Measurements from ENCODE around the gene OOSP3.
"Not testable (repeated sequence)": the region's sequence is repeated elsewhere in the genome, so short reads cannot be mapped to it uniquely, and the experiment has no call there.

Gene OOSP3, protein sequence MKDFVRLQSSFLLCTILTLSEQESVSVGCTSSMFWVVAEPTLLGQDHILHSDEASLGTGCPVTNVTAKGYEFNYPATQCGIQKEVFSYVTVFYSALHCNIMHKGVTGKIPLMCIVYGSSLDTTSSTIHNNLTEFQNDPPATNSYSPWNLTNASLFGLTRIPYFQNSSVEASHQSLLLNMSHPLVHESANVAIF

DNA sequence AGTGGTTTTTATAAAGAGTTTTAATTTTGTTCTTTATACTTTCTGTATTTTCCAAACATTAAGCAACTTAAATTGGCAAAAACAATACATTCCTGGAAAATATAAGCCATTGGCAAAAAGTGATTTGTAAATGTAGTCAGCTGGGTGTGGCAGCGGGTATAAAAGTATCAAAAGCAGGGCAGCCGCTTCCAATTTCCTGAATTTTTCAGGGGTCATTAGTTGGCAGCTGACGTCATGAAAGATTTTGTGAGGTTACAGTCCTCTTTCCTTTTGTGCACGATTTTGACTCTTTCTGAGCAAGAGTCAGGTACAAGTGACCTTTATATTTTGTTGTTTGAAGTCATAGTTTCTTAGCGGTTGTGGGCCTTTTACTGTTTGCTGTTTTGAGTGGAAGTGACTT is at the start of gene OOSP3:
Gene OOSP3, plus strand, starts transcription at position 208 of the 400 bp plus-strand sequence. Its CDS starts 27 bp downstream, at position 235.
- H3K4me1 ChIP-seq (ENCODE audit: insufficient read depth, low read length): no peaks in the 10 kb centered on the region
- no peaks in the 10 kb centered on the region for H3K27me3 ChIP-seq (ENCODE audit: control insufficient read depth in 1 of 2, insufficient read depth in 2 of 2, low read length in 2 of 2)
- H3K27ac ChIP-seq (ENCODE audit: low read depth, low read length): no peak within 1 kb of the TSS
- no peaks in the 10 kb centered on the region for H3K36me3 ChIP-seq (ENCODE audit: insufficient read depth, low read length)
- no peaks in the 10 kb centered on the region for H3K9me3 ChIP-seq (ENCODE audit: low read length)
- no peak within 1 kb of the TSS for H3K9ac ChIP-seq (ENCODE audit: low read length)
- no peak within 1 kb of the TSS for H3K4me3 ChIP-seq (ENCODE audit: low read depth in 1 of 2, low read length in 2 of 2)

- Histone ChIP-seq H3K4me3 (ENCODE audit: low read depth in 1 of 2, low read length in 2 of 2) (no peak overlapping the region), H3K27ac (ENCODE audit: low read depth, low read length) (no peak overlapping the region), H3K9ac (ENCODE audit: low read length) (no peak overlapping the region), H3K27me3 (ENCODE audit: control insufficient read depth in 1 of 2, insufficient read depth in 2 of 2, low read length in 2 of 2) (no peaks in the 10 kb centered on the region), H3K36me3 (ENCODE audit: insufficient read depth, low read length) (no peaks in the 10 kb centered on the region), H3K9me3 (ENCODE audit: low read length) (no peaks in the 10 kb centered on the region), H3K4me1 (ENCODE audit: insufficient read depth, low read length) (no peaks in the 10 kb centered on the region)
Measured at GRCh38 chr11:59829358-59829757, 49.2 kb upstream of the OOSP3 start.

GRCh38 chr11:59833602-59834001 is 45.0 kb upstream of the OOSP3 start:
- H3K27me3 ChIP-seq (ENCODE audit: control insufficient read depth in 1 of 2, insufficient read depth in 2 of 2, low read length in 2 of 2): no peaks in the 10 kb centered on the region
- H3K9ac ChIP-seq (ENCODE audit: low read length): no peak overlapping the region
- H3K4me3 ChIP-seq (ENCODE audit: low read depth in 1 of 2, low read length in 2 of 2): no peak overlapping the region
- no peak overlapping the region for H3K27ac ChIP-seq (ENCODE audit: low read depth, low read length)
- H3K9me3 ChIP-seq (ENCODE audit: low read length): no peaks in the 10 kb centered on the region
- no peaks in the 10 kb centered on the region for H3K4me1 ChIP-seq (ENCODE audit: insufficient read depth, low read length)
- no peaks in the 10 kb centered on the region for H3K36me3 ChIP-seq (ENCODE audit: insufficient read depth, low read length)

DNA sequence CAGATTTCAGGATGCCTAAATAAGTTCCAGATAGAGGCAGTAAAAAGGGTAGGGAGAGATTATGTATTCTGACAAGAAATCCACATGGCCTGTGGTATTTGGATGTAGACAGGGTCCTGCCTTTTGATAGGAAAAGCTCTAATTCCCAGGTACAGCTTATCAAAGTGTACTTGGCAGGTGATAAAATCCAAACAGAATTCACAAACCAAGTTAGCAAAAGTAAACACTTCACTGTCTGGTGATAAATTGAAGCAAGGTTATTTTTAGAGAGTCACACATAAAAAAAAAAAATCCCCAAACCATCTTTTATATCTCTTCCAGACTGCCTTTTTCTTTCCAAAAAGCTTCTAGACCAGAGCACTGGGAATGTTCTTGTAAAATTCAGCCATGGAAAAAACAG is 39.0 kb upstream of the OOSP3 start:
- H3K27ac ChIP-seq (ENCODE audit: low read depth, low read length): no peak overlapping the region
- no peaks in the 10 kb centered on the region for H3K27me3 ChIP-seq (ENCODE audit: control insufficient read depth in 1 of 2, insufficient read depth in 2 of 2, low read length in 2 of 2)
- H3K9ac ChIP-seq (ENCODE audit: low read length): no peak overlapping the region
- H3K4me3 ChIP-seq (ENCODE audit: low read depth in 1 of 2, low read length in 2 of 2): no peak overlapping the region
- H3K4me1 ChIP-seq (ENCODE audit: insufficient read depth, low read length): no peaks in the 10 kb centered on the region
- no peaks in the 10 kb centered on the region for H3K36me3 ChIP-seq (ENCODE audit: insufficient read depth, low read length)
- H3K9me3 ChIP-seq (ENCODE audit: low read length): no peaks in the 10 kb centered on the region

GRCh38 chr11:59841514-59841913 is 37.1 kb upstream of the OOSP3 start:
- Histone ChIP-seq H3K4me3 (ENCODE audit: low read depth in 1 of 2, low read length in 2 of 2) (no peak overlapping the region), H3K4me1 (ENCODE audit: insufficient read depth, low read length) (no peaks in the 10 kb centered on the region), H3K27me3 (ENCODE audit: control insufficient read depth in 1 of 2, insufficient read depth in 2 of 2, low read length in 2 of 2) (no peaks in the 10 kb centered on the region), H3K27ac (ENCODE audit: low read depth, low read length) (no peak overlapping the region), H3K9ac (ENCODE audit: low read length) (no peak overlapping the region), H3K36me3 (ENCODE audit: insufficient read depth, low read length) (no peaks in the 10 kb centered on the region), H3K9me3 (ENCODE audit: low read length) (no peaks in the 10 kb centered on the region)

- no peak overlapping the region for H3K9ac ChIP-seq (ENCODE audit: low read length)
- H3K36me3 ChIP-seq (ENCODE audit: insufficient read depth, low read length): no peaks in the 10 kb centered on the region
- no peaks in the 10 kb centered on the region for H3K4me1 ChIP-seq (ENCODE audit: insufficient read depth, low read length)
- no peaks in the 10 kb centered on the region for H3K9me3 ChIP-seq (ENCODE audit: low read length)
- H3K27ac ChIP-seq (ENCODE audit: low read depth, low read length): no peak overlapping the region
- H3K4me3 ChIP-seq (ENCODE audit: low read depth in 1 of 2, low read length in 2 of 2): no peak overlapping the region
- H3K27me3 ChIP-seq (ENCODE audit: control insufficient read depth in 1 of 2, insufficient read depth in 2 of 2, low read length in 2 of 2): no peaks in the 10 kb centered on the region
Measured at GRCh38 chr11:59842316-59842715, 36.3 kb upstream of the OOSP3 start.

GRCh38 chr11:59845399-59845798 is 33.2 kb upstream of the OOSP3 start, which contains the start of gene CBLIF:
Gene CBLIF, minus strand, starts transcription at chr11:59845499. Its CDS starts 46 bp downstream, at chr11:59845453.
- Histone ChIP-seq H3K4me1 (ENCODE audit: insufficient read depth, low read length) (no peaks in the 10 kb centered on the region), H3K9ac (ENCODE audit: low read length) (no peak within 1 kb of the TSS), H3K27ac (ENCODE audit: low read depth, low read length) (no peak within 1 kb of the TSS), H3K27me3 (ENCODE audit: control insufficient read depth in 1 of 2, insufficient read depth in 2 of 2, low read length in 2 of 2) (no peaks in the 10 kb centered on the region), H3K9me3 (ENCODE audit: low read length) (no peaks in the 10 kb centered on the region), H3K4me3 (ENCODE audit: low read depth in 1 of 2, low read length in 2 of 2) (no peak within 1 kb of the TSS), H3K36me3 (ENCODE audit: insufficient read depth, low read length) (no peaks in the 10 kb centered on the region)

- H3K27ac ChIP-seq (ENCODE audit: low read depth, low read length): no peak overlapping the region
- H3K27me3 ChIP-seq (ENCODE audit: control insufficient read depth in 1 of 2, insufficient read depth in 2 of 2, low read length in 2 of 2): no peaks in the 10 kb centered on the region
- no peaks in the 10 kb centered on the region for H3K36me3 ChIP-seq (ENCODE audit: insufficient read depth, low read length)
- no peaks in the 10 kb centered on the region for H3K4me1 ChIP-seq (ENCODE audit: insufficient read depth, low read length)
- no peaks in the 10 kb centered on the region for H3K9me3 ChIP-seq (ENCODE audit: low read length)
- no peak overlapping the region for H3K9ac ChIP-seq (ENCODE audit: low read length)
- no peak overlapping the region for H3K4me3 ChIP-seq (ENCODE audit: low read depth in 1 of 2, low read length in 2 of 2)
Measured at GRCh38 chr11:59846556-59846955, 32.0 kb upstream of the OOSP3 start.

DNA sequence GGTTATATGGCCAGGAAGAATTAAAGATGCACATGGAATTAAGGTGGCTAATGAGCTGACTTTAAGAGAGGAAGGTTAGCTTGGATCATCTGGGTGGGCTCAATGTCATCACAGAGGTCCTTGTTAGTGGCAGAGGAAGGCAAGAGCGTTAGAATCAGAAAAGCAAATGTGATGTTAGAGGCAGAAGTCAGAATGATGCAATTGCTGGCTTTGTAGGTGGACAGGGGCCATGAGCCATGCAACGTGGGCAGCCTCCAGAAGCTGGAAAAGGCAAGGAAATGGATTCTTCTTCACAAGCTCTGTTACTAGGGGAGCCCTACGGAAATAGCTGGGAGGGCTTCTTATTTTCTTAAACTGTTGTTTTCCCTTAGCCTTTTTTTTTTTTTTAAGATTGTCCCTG is 31.0 kb upstream of the OOSP3 start:
- H3K27ac ChIP-seq (ENCODE audit: low read depth, low read length): no peak overlapping the region
- no peaks in the 10 kb centered on the region for H3K4me1 ChIP-seq (ENCODE audit: insufficient read depth, low read length)
- H3K9ac ChIP-seq (ENCODE audit: low read length): no peak overlapping the region
- H3K27me3 ChIP-seq (ENCODE audit: control insufficient read depth in 1 of 2, insufficient read depth in 2 of 2, low read length in 2 of 2): no peaks in the 10 kb centered on the region
- H3K36me3 ChIP-seq (ENCODE audit: insufficient read depth, low read length): no peaks in the 10 kb centered on the region
- no peak overlapping the region for H3K4me3 ChIP-seq (ENCODE audit: low read depth in 1 of 2, low read length in 2 of 2)
- no peaks in the 10 kb centered on the region for H3K9me3 ChIP-seq (ENCODE audit: low read length)

- not testable (repeated sequence) for H3K9ac ChIP-seq (ENCODE audit: low read length); H3K27ac ChIP-seq (ENCODE audit: low read depth, low read length); H3K9me3 ChIP-seq (ENCODE audit: low read length); H3K4me1 ChIP-seq (ENCODE audit: insufficient read depth, low read length); H3K36me3 ChIP-seq (ENCODE audit: insufficient read depth, low read length); H3K4me3 ChIP-seq (ENCODE audit: low read depth in 1 of 2, low read length in 2 of 2); H3K27me3 ChIP-seq (ENCODE audit: control insufficient read depth in 1 of 2, insufficient read depth in 2 of 2, low read length in 2 of 2)
Measured at GRCh38 chr11:59848439-59848838, 30.1 kb upstream of the OOSP3 start.

- no peaks in the 10 kb centered on the region for H3K36me3 ChIP-seq (ENCODE audit: insufficient read depth, low read length)
- no peaks in the 10 kb centered on the region for H3K27me3 ChIP-seq (ENCODE audit: control insufficient read depth in 1 of 2, insufficient read depth in 2 of 2, low read length in 2 of 2)
- H3K9ac ChIP-seq (ENCODE audit: low read length): no peak overlapping the region
- no peak overlapping the region for H3K4me3 ChIP-seq (ENCODE audit: low read depth in 1 of 2, low read length in 2 of 2)
- no peak overlapping the region for H3K27ac ChIP-seq (ENCODE audit: low read depth, low read length)
- H3K9me3 ChIP-seq (ENCODE audit: low read length): no peaks in the 10 kb centered on the region
- no peaks in the 10 kb centered on the region for H3K4me1 ChIP-seq (ENCODE audit: insufficient read depth, low read length)
Measured at GRCh38 chr11:59849129-59849528, 29.5 kb upstream of the OOSP3 start.

- not testable (repeated sequence) for H3K9me3 ChIP-seq (ENCODE audit: low read length); H3K36me3 ChIP-seq (ENCODE audit: insufficient read depth, low read length); H3K9ac ChIP-seq (ENCODE audit: low read length); H3K27ac ChIP-seq (ENCODE audit: low read depth, low read length); H3K27me3 ChIP-seq (ENCODE audit: control insufficient read depth in 1 of 2, insufficient read depth in 2 of 2, low read length in 2 of 2); H3K4me3 ChIP-seq (ENCODE audit: low read depth in 1 of 2, low read length in 2 of 2); H3K4me1 ChIP-seq (ENCODE audit: insufficient read depth, low read length)
Measured at GRCh38 chr11:59849551-59849950, 29.0 kb upstream of the OOSP3 start.

Measured in muscle layer of colon (tissue), 2 donors.